ENCODE measurements around the gene RCAN2. TPM values are rescaled to one million over a fixed set of nuclear protein-coding genes. Genes with fewer than 3 reads are reported as not detected.
A peak's percentile ranks its signal among the peaks of the same experiment; 100 is the strongest.

Gene RCAN2
- total and polyA plus RNA-seq, 2 donors (not counting 1 experiment from before 2014, with no cell fraction given) = not detected

DNA sequence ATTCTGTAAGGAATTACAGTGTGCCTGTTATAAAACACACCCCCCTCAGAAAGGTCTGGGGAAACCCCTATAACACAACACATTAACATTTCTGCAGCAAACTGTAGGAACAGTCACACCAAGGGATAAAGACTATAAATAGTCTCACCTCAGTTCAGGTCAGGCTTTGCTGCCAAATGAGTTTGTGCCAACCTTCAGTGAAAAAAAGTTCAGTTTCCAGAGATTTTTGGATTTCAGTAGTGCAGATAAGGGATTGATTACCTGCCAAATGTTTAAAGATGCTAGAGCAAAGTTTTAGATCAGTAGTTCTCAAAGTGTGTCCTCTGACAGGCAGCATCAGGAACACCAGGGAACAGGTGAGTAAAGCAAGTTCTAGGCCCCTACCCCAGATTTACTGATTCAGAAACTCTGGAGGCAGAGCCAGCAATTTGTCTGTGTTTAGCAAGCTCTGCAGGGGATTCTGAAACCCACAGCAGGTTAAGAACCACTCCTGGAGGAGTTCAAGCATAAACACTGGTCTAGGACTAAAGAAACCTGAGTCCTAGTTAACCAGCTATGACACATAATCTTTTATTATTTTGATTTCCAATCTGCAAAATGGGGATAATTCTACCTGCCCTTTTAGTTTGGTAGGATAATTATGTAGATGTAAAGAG, 111.0 kb downstream of the RCAN2 start:
- CTCF ChIA-PET = interaction anchor here (1.4 to 3.7 kb wide), 3 partner anchors 27 to 159 kb away, joined by 3 to 17 read pairs (median 15); no protein-coding TSS in a partner anchor
- H3K27me3 ChIP-seq (replicated peaks in 1 of 4; ENCODE audit: control extremely low read depth in 1 of 4, control insufficient read depth in 3 of 4, insufficient read depth in 4 of 4, low read length in 3 of 4) = peaks cover 0 to 3% (median 0%) of the 10 kb centered on the region in 4 experiments

DNA sequence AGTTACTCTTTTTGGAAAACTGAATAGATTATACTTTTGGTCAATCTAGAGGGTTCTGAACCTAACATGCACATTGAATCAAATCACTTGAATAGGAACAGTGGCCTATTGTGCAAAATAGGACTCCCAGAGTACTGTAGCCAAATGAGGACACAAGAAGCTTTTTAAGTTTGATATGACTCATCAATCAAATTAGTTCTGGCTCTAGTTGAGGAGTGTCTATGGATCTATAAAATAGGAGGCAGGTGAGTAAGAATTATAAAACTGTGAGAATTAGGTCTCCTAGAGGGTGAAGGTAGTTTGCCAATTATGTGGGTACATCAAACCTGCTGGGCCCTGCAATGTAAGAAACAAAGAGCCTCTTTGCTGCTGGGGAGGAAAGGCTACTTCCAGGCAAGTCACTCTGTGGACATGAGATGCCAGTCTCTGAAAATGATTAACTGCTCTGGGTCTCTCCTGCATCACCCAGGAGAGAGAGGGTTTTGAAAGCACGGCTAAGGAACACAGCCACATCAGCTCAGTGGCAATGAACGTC, 112.3 kb downstream of the RCAN2 start:
- Mint-ChIP-seq H3K27ac (no peak overlapping the region), H3K4me1 (peaks cover 57% of the 10 kb centered on the region), H3K27me3 (peaks cover 7% of the 10 kb centered on the region), H3K9me3 (ENCODE audit: insufficient read depth) (no peaks in the 10 kb centered on the region), H3K4me3 (no peak overlapping the region)
- H4K20me1 ChIP-seq (ENCODE audit: control insufficient read depth, insufficient read depth, low read length, poor library complexity, severe bottlenecking) = no peaks in the 10 kb centered on the region
- no peak overlapping the region for H3K4me3 ChIP-seq (ENCODE audit: control extremely low read depth in 1 of 5, extremely low read depth in 1 of 5, insufficient read depth in 1 of 5, low read depth in 2 of 5, low read length in 4 of 5)
- H3K9ac ChIP-seq (ENCODE audit: low read length) = no peak overlapping the region
- no peak for TF ChIP-seq EZH2 (IDR thresholded peaks at IDR 0.05; ENCODE audit: borderline replicate concordance, insufficient read depth, low read depth, low read length, poor library complexity, severe bottlenecking)
- TF ChIP-seq, protein P1, sequence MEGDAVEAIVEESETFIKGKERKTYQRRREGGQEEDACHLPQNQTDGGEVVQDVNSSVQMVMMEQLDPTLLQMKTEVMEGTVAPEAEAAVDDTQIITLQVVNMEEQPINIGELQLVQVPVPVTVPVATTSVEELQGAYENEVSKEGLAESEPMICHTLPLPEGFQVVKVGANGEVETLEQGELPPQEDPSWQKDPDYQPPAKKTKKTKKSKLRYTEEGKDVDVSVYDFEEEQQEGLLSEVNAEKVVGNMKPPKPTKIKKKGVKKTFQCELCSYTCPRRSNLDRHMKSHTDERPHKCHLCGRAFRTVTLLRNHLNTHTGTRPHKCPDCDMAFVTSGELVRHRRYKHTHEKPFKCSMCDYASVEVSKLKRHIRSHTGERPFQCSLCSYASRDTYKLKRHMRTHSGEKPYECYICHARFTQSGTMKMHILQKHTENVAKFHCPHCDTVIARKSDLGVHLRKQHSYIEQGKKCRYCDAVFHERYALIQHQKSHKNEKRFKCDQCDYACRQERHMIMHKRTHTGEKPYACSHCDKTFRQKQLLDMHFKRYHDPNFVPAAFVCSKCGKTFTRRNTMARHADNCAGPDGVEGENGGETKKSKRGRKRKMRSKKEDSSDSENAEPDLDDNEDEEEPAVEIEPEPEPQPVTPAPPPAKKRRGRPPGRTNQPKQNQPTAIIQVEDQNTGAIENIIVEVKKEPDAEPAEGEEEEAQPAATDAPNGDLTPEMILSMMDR (IDR thresholded peaks at IDR 0.05) = no peak
- no peak for ATAC-seq (ENCODE audit: low read depth)
- no peak overlapping the region for H2AFZ ChIP-seq (ENCODE audit: insufficient read depth, low read depth, low read length, poor library complexity, severe bottlenecking)
- no peaks in the 10 kb centered on the region for H3K79me2 ChIP-seq (ENCODE audit: control insufficient read depth, insufficient read depth, low read length)
- no peak overlapping the region for H3K4me2 ChIP-seq (replicated peaks; ENCODE audit: low read depth, low read length, poor library complexity, severe bottlenecking)
- intact Hi-C loops (cut with micrococcal nuclease) = no loop called here
- POLR2A ChIA-PET = no interaction called here
- peaks cover 0 to 1% (median 0%) of the 10 kb centered on the region in 4 experiments for H3K27me3 ChIP-seq (replicated peaks in 1 of 4; ENCODE audit: control extremely low read depth in 1 of 4, control insufficient read depth in 3 of 4, insufficient read depth in 4 of 4, low read length in 3 of 4)
- peaks cover 29 to 31% of the 10 kb centered on the region in 2 donors for H3K4me1 ChIP-seq (ENCODE audit: control insufficient read depth in 2 of 2, insufficient read depth in 2 of 2, low read length in 2 of 2)
- DNase-seq = no peak
- WGBS (ENCODE audit: insufficient coverage) = no CpG with 5 or more reads among the region's 2 CpGs
- CTCF ChIA-PET = interaction anchor here (3.4 to 3.7 kb wide), 3 partner anchors 31 to 158 kb away, joined by 15 to 24 read pairs (median 17); no protein-coding TSS in a partner anchor
- H3K36me3 ChIP-seq (replicated peaks in 1 of 2; ENCODE audit: control extremely low read depth in 1 of 2, control insufficient read depth in 1 of 2, extremely low read depth in 1 of 2, insufficient read depth in 2 of 2, low read length in 1 of 2) = no peaks in the 10 kb centered on the region
- peaks cover 0 to 5% (median 0%) of the 10 kb centered on the region in 3 donors for H3K9me3 ChIP-seq (ENCODE audit: control extremely low read depth in 1 of 3, control insufficient read depth in 2 of 3, insufficient read depth in 1 of 3, low read length in 2 of 3)
- no peak overlapping the region for H3K27ac ChIP-seq (ENCODE audit: low read length in 2 of 2)

More for the DNA sequence above, 111.0 kb downstream of the RCAN2 start:
- Mint-ChIP-seq H3K27ac (no peak overlapping the region), H3K9me3 (ENCODE audit: insufficient read depth) (no peaks in the 10 kb centered on the region), H3K4me1 (peaks cover 55% of the 10 kb centered on the region), H3K4me3 (no peak overlapping the region), H3K27me3 (peaks cover 8% of the 10 kb centered on the region)
- Histone ChIP-seq H3K4me1 (ENCODE audit: control insufficient read depth in 2 of 2, insufficient read depth in 2 of 2, low read length in 2 of 2) (peaks cover 29 to 31% of the 10 kb centered on the region in 2 donors), H3K9ac (ENCODE audit: low read length) (no peak overlapping the region), H2AFZ (ENCODE audit: insufficient read depth, low read depth, low read length, poor library complexity, severe bottlenecking) (peak overlapping the region; percentile 12), H3K4me3 (ENCODE audit: control extremely low read depth in 1 of 5, extremely low read depth in 1 of 5, insufficient read depth in 1 of 5, low read depth in 2 of 5, low read length in 4 of 5) (no peak overlapping the region), H3K36me3 (replicated peaks in 1 of 2; ENCODE audit: control extremely low read depth in 1 of 2, control insufficient read depth in 1 of 2, extremely low read depth in 1 of 2, insufficient read depth in 2 of 2, low read length in 1 of 2) (no peaks in the 10 kb centered on the region), H3K79me2 (ENCODE audit: control insufficient read depth, insufficient read depth, low read length) (no peaks in the 10 kb centered on the region), H3K9me3 (ENCODE audit: control extremely low read depth in 1 of 3, control insufficient read depth in 2 of 3, insufficient read depth in 1 of 3, low read length in 2 of 3) (peaks cover 0 to 5% (median 0%) of the 10 kb centered on the region in 3 donors), H3K4me2 (replicated peaks; ENCODE audit: low read depth, low read length, poor library complexity, severe bottlenecking) (no peak overlapping the region), H3K27ac (ENCODE audit: low read length in 2 of 2) (no peak overlapping the region), H4K20me1 (ENCODE audit: control insufficient read depth, insufficient read depth, low read length, poor library complexity, severe bottlenecking) (no peaks in the 10 kb centered on the region)
- intact Hi-C loops (cut with micrococcal nuclease) = no loop called here
- no peak for TF ChIP-seq EZH2 (IDR thresholded peaks at IDR 0.05; ENCODE audit: borderline replicate concordance, insufficient read depth, low read depth, low read length, poor library complexity, severe bottlenecking)
- TF ChIP-seq, protein P1 (IDR thresholded peaks at IDR 0.05) = no peak
- POLR2A ChIA-PET = no interaction called here
- ATAC-seq (ENCODE audit: low read depth) (no peak), DNase-seq (no peak)

All from B cell (primary cell).